AG09309 (cell line): ENCODE data around the gene TRAF7.
A peak's percentile ranks its signal among the peaks of the same experiment; 100 is the strongest.

Source experiments
- DNase-seq: peaks from one replicate; pipeline ENCODE4 v3.0.0-alpha.2; 2010; ENCODE audit warnings: low read depth
- H3K4me3 ChIP-seq: 2 replicates; pipeline ENCODE4 v1.5.1; 2011; ENCODE audit warnings: mild to moderate bottlenecking, low read depth, low read length, moderate library complexity; ENCODE audit not compliant: control insufficient read depth
- CTCF ChIP-seq: IDR thresholded peaks from 2 replicates; pipeline ENCODE4 v1.5.1; 2011; ENCODE audit warnings: mild to moderate bottlenecking, low read depth, low read length, inconsistent platforms; ENCODE audit not compliant: insufficient read depth, control insufficient read depth; ENCODE audit errors: missing control alignments

The TRAF7 gene

GRCh38 chr16:2210386-2211365 lies 55.1 kb downstream of the TRAF7 start, which contains the start of gene BRICD5:
BRICD5 (minus strand) TSS chr16:2210863; CDS start chr16:2210833, 30 bp downstream.
- TF ChIP-seq CTCF = no peak
- no peak for DNase-seq
- H3K4me3 ChIP-seq = no peak within 1 kb of the TSS

- DNase-seq = no peak
- H3K4me3 ChIP-seq = no peak overlapping the region
- TF ChIP-seq CTCF = no peak
Observed at GRCh38 chr16:2211923-2212347, 56.4 kb downstream of the TRAF7 start.

- DNase-seq = no peak
- no peak for TF ChIP-seq CTCF
- H3K4me3 ChIP-seq = peak overlapping the region; percentile 56
Observed at GRCh38 chr16:2212362-2213324, 57.1 kb downstream of the TRAF7 start.

GRCh38 chr16:2213817-2214718 lies 58.5 kb downstream of the TRAF7 start:
- peak overlapping the region; percentile 56 for H3K4me3 ChIP-seq
- TF ChIP-seq CTCF = no peak
- no peak for DNase-seq

- peak within 1 kb of the TSS; percentile 80 for H3K4me3 ChIP-seq
- TF ChIP-seq CTCF = no peak
- DNase-seq = no peak
Observed at GRCh38 chr16:2214719-2214968, 59.1 kb downstream of the TRAF7 start, which contains the start of gene PGP. PGP (minus strand) TSS chr16:2214840; CDS start chr16:2214777, 63 bp downstream.
